Cardiac septum (tissue), 1 donor: Measurements from ENCODE around the gene RNASE4. TPM values are rescaled to one million over a fixed set of nuclear protein-coding genes. Genes with fewer than 3 reads are reported as not detected.
"Not testable (repeated sequence)": the region's sequence is repeated elsewhere in the genome, so short reads cannot be mapped to it uniquely, and the experiment has no call there.

Experiments used
- DNase-seq: peaks from one replicate; pipeline ENCODE4 v3.0.0-alpha.2; 2020; ENCODE audit warnings: low spot score
- intact Hi-C: fragments of 100-400 bp; cut with DNase I; formaldehyde crosslinking; loops from one replicate; pipeline ENCODE4 v1.14.0; 2022
- total RNA-seq: library from RNA; stranded (reverse); fragmentation: NEBNext Ultra II Directional; extraction: Animal tissue kit (Norgen Biotek cat#: 25700); gene quantifications from one replicate; pipeline ENCODE4 v1.2.1, GENCODE V29; 2021
- donor health status: DM: no; HTN: no; CAD: no.

The RNASE4 gene
- total RNA-seq, 1 donor from 2014 or later, result 5.6 TPM

DNA sequence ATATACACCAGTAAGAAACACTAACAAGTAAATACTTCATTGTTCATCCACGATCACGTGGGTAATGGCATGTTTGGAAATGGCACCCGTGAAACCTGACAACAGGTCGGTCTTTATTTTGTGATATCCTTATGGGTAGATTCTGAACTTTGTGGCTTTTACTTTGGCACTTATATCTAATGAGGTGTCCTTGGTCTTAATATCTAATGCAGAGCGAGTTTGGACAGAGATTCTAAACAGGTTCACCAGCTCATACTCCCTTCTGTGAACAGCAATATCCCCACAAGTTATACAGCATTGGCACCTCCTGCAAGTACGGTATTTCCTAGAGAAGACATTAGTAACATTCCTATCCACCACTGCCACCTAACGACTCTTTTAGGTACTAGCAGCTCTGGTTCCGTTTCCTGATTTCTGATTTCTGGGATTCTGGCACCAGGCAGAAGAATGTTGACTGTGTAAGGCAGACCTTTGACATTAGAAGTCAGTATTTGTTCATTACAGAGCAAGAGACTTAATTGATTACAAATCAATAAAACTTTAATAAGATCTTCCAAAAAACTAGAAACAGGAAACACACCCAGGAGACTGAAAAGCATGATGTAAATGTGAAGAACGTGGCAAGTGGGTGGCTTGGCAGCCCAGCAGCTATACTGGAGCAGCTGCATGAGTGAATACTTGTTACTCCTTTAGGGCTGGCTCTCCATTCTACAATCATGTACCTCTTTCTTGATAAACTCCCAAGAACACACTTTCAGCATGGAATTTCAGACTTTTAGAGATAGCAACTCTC, 6.7 kb downstream of the RNASE4 start:
- DNase-seq, result no peak
- intact Hi-C loops, result no loop called here

DNA sequence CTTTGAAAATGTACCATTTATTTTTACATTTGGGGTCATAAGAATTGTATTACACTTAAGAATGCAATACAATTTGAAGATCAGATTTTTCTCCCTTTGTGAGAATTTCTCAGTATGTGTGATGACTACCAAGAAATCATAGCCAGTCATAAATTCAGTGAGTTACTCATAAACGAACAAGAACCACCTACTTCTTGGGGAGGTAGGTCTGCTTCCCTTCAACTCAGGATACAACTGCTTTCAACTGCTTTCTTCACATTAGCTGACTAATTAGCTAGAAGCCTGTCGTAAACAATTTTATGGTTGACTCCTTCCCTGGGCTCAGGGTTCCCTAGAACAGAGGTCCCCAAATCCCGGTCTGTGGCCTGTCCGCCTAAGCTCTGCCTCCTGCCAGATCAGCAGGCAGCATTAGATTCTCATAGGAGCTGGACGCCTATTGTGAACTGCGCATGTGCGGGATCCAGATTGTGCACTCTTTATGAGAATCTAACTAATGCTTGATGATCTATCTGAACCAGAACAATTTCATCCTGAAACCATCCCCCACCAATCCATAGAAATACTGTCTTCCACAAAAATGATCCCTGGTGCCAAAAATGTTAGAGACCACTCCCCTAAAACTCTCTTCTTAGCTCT, 7.9 kb downstream of the RNASE4 start:
- no peak for DNase-seq
- intact Hi-C loops, result no loop called here

DNA sequence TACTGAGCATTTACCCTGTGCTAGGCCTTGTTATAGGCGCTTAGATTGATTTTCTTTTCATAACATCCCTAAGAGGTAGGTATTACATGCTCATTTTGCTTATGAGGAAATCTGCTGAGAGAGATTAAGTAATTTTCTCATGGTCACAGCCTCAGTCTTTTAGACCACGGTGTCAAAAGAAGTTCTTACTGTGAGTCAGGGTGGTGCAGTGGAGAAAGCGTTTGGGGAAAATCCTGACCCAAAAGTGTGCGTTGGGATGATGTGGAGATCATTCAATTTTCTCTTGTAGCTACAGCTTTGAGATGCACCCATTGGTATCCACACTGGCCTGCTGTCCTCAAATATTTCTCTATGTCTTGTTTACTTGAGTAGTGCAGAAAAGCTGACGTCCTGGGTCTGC, 12.4 kb downstream of the RNASE4 start:
- DNase-seq, result no peak
- intact Hi-C loops, result loop anchor here (2.0 to 5.0 kb wide), 2 partner anchors 158 to 341 kb away; no protein-coding TSS in a partner anchor

DNA sequence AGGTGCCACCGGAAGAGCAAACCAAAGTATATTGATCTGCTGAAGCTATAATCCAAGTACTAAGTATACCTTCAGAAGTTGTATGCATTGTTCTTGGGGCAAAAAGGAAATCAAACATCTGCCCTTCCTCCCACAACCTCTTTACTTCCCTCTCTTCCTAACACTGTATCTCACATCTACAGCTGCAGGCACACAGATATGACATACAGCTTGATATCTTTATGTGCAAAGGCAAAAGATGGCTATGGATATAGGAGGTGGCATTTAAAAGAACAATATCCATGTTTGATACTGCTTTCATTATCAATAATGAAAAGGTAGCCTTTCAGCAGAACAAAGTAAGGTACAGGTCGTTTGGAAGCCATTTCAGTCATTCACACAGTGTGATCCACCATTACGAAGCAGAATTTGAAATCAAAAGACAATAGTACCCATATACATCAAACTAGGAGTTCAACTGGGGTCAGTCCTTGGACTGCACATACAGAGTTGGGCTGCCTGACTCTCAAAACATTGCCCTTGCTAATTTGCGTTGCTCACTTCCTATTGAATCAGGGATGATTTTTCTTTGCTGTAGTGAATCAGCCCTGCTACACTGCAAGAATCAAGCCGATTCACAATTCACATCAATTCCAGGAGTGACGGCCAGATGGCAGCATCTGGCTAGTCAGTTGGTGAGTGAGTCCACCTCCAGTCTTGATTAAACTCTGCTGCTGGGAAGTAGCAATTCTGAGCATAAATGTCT, 13.1 kb downstream of the RNASE4 start:
- DNase-seq, result no peak
- intact Hi-C loops, result loop anchor here (2.0 to 5.0 kb wide), 2 partner anchors 157 to 340 kb away; no protein-coding TSS in a partner anchor

DNA sequence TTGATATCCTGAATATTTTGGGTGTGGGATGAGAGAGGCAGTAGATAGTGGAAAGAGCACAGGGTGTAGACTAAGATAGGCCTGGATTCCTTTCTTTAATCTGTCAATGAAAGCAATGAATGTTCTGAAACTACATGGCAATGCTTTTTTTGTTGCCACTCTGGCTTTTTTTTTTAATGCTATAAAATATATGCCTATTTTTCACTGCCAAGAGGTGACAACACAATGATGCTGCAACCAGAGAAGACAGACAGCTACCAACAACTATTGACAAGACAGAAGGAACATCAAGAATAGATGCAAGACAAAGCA, 13.6 kb downstream of the RNASE4 start:
- intact Hi-C loops, result loop anchor here (5.0 kb wide), 1 partner anchor 339 kb away; no protein-coding TSS in a partner anchor
- DNase-seq, result no peak

DNA sequence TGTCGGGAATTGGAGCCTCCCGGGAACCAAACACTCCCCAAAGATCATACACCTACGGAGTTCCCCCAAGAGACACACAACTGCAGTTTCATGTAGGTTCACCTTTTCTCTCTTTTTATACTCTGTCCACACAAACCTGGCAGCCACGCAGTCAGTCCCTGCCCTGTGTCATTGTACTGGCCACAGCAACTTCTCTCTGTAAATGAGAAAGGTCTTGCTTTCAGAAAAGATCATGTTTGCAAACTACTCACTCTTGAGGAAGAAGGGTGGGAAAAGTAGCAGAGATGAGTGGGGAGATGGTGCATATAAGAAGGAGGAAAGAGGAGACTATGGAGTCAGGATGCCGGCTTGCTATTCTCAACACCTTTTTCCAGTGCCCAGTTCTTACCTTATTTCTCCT, 14.6 kb downstream of the RNASE4 start:
- intact Hi-C loops, result loop anchor here (5.0 kb wide), 1 partner anchor 338 kb away; no protein-coding TSS in a partner anchor
- DNase-seq, result no peak

DNA sequence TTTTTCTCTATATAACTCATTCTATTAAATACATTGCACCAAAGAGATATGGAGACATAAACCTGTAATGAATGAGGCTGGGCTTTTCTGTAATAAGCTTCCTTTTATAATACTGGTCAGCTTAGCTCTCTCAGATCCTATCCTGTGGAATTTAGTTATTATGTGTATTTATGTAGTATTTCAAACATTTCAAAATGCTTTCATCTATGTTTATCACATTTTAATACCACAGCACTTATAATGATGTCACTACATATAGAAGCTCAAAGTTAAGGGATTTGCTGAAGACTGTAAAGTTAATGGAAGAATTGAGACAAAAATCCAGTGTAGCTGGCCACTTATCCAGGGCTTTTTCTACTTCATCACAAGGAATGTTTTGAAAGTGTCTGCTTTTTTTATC, 15.6 kb downstream of the RNASE4 start:
- no peak for DNase-seq
- intact Hi-C loops, result loop anchor here (5.0 kb wide), 1 partner anchor 337 kb away; no protein-coding TSS in a partner anchor

DNA sequence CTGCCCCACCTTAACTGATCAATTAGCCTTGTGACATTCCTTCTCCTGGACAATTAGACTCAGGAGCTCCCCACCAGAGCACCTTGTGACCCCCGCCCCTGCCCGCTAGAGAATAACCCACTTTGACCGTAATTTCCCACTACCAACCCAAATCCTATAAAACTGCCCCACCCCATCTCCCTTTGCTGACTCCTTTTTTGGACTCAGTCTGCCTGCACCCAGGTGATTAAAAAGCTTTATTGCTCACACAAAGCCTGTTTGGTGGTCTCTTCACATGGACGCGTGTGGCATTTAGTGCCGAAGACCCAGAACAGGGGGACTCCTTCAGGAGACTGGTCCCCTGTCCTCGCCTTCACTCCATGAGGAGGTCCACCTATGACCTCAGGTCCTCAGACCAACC, 16.6 kb downstream of the RNASE4 start:
- DNase-seq, intact Hi-C loops: not testable (repeated sequence)

DNA sequence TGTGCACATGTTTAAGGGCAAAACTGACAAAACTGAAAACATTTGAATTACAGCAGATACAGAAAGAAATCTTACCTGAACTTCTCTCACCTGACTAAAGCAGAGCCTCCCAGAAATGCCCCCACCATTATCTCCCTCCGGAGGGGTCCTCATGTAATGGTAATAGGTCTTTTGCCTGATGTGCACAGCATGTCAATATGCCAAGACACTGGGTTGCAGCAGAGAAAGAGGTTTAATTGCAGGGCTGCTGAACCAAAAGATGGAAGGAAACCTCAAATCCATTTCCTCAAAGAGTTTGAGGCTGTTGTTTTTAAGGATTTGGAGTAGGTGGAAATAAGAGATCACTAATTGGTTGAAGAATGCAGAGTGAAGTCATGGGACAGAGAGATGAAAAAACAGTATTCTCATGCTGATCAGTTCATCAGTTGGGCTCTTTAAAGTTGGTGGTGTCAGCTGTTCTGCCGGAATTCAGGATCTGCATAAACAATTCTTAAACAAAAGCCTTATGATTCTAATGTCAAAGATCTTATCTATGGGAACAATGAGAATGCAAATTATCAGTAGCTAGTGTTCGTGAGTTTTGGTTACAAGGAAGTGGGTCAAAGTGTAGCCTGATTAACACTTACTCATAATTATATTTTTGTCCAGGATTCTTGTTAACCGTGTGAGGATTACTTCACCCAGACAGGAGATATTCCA, 22.4 kb downstream of the RNASE4 start:
- no peak for DNase-seq
- intact Hi-C loops, result no loop called here

DNA sequence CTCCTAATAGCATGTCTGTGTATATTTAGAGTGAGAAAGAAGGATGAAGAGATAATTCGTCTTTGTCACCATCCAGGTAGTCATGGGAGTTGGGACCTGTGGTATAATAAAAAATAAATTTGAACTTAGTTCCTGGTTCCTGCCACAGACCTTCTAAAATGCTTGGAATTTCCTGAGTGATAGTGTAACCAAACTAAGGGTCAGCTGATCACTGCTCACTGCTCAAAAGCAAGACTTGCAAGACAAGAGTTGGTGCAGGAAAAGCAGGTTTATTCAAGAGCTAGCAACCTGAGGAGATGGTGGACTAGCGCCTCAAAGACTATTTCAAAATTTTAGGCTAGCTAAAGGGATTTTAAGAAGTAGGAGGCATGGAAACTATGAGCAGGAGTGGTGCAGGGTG, 23.3 kb downstream of the RNASE4 start:
- intact Hi-C loops, result no loop called here
- DNase-seq, result no peak

DNA sequence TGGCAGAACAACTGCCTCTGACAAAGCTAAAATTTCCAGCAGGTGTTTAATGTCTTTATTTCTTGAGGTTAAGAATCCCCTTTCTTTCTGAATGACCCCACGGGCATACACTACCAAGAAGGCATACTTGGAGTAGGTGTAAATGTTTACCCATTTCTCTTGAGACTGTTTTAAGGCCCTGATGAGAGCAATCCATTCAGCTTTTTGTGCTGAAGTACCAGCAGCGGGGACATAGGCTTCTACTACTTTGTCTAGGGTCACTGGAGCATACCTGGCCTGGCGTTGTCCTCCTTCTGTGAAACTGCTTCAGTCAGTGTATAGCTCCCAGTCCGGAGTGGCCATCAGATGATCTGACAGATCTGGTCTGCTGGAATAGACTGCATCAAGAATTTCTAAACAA, 26.9 kb downstream of the RNASE4 start:
- no peak for DNase-seq
- intact Hi-C loops, result no loop called here

DNA sequence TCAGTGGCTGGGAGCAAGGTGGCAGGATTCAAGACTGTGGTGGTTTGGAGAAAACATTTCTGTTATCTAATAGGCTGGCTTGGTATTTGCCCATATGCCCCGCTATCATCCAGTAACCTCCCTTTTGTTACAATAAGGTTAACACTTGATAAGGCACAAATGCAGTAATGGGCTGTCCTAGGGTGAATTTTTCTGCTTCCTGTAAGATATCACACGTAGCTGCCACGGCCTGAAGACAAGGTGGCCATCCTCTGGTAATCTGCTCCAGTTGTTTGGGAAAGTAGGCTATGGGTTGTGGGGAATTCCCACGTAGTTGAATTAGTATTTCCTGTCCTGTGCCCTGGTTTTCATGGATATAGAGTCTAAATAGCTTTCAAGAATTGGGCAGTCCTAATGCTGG, 27.3 kb downstream of the RNASE4 start:
- DNase-seq, result no peak
- intact Hi-C loops, result no loop called here

DNA sequence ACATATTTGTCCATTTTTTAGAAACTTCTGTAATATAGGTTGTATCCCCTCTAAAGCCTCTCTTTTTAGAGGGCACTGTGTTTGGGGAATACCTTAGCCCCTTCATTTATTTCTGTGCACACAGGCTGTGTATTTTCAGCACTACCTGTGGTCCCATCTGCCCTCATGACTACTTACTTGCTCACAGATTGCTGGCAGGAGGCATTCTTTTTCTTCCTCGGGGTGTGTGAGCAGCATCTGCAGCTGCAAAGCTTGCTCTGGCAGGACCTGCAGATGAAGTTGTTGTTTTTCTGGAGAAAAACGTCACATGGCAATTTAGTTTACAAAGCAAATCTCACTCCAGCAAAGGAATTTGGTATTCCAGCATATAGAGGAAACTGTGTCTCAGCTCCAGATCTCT, 28.5 kb downstream of the RNASE4 start:
- intact Hi-C loops, result no loop called here
- DNase-seq, result no peak

DNA sequence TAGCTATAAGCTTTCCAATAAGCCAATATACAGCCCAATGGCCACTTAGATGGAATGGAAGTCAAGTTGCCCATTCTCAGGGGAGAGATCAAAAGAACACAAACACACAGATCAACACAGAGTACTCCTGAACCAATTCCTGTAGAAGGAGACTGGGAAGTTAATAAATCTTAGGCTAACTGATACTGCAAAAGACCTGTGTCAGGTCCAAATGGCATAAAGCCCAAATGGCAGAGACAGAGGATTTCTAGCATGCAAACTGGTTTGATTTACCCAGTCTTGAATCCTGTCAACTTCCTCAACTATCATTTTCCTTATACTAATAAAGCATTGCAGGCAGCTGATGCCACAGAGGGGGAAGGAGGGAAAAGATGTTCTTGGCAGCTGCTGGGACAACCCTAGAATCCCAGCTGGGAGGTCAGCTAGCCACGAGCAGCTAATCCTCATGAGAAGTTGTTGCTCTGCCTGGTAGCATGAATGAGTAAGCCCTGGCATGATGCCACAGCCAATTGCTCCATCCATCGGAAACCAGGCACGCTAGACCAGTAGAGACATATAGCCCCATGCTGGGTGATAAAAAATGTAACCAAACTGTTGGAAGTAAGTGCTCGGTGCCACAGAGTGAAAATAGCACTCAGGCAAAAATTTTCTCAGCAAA, 30.4 kb downstream of the RNASE4 start:
- intact Hi-C loops, result no loop called here
- peak; percentile 88 for DNase-seq

DNA sequence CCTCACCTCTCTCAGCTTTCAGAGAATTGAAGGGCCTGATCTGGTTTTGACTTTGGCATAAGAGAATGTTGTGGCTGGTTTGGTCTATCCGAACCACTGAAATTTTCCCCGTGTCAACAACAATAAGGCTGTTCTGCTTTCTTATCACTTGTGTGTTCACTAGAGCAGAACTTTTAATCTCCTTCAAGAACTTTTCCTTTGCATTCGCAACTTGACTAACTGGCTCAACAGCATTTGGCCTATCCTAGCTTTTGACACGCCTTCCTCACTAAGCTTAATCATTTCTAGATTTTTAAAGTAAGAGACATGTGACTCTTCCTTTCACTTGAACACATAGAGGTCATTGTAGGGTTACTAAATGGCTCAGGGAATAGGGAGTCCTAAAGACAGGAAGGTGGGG, 35.4 kb downstream of the RNASE4 start:
- intact Hi-C loops, result no loop called here
- no peak for DNase-seq

DNA sequence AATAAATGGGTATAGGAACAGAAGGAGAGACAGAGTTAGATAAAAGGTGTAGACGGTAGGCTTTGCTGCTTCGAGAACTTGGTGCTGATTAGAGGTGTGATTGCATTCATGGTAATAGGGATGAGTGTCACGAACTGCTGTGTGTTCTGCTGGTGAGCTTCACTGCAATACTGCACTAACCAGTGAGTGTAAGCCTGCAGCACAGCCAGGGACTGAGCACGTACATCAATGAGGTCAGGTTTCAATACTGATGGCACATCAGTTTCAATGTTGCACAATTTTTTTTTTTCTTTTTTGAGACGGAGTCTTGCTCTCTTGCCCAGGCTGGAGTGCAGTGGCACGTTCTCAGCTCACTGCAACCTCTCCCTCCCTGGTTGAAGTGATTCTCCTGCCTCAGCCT, 36.4 kb downstream of the RNASE4 start:
- DNase-seq, result no peak
- intact Hi-C loops, result no loop called here

DNA sequence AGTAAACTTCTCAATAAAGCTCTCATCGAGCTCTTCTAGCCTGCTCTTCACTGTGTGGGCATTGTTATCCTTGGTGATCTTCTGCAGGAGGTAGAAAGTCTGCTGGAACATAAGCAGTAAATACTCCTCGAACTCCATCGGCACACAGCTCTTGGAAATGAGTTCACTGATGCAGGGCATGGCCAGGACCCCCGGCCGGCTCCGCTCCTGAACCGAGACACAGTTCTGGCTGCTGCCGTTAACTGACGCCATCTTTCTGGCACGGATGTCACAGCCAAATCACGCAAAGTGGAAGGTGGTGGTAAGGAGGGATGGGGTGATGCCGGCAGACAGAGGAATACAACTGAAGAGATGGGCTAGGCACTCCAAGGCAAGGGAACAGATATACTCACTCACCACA, 37.7 kb downstream of the RNASE4 start:
- intact Hi-C loops, result no loop called here
- DNase-seq, result no peak

DNA sequence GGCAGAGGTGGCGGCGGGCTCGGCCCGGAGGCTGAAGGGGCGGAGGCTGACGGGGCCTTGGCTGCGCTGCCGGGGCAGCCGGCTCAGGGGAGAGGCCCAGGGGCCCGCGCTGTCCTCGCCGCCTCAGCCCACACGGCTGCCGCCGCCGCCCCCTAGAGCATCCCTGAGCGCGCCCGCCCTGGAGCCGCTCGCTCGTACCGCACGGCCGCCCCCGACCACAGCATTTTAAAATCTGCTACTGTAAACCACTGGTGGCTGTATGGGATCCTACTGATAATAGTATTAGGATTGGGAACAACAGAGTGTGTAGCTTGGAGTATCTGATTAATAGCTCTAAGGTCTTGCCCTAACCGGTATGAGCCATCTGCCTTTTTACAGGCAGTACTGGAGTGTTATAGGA, 39.1 kb downstream of the RNASE4 start:
- intact Hi-C loops, result no loop called here
- no peak for DNase-seq

DNA sequence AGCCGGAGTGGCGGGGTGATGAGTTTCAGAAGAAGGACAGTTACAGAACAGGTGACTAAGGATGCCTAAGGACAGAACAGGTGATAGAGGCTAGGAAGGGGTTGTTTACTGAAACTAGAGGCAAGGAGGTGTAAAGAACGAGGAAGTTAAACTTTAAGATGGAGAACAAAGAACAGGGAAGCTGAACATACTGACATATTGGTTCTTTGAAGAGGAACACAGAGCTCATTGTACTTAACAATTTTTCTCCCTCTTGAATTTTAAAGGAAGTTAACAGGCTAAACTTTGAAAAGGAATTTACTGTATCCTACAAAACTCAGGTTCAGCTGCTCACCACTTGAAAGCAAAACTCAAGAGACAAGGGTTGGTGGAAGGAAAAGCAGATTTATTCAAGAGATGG, 41.8 kb downstream of the RNASE4 start:
- DNase-seq, intact Hi-C loops: not testable (repeated sequence)
